Calu3 (cell line): ENCODE results near the gene TFB1M. TPM values are rescaled to one million over a fixed set of nuclear protein-coding genes. Genes with fewer than 3 reads are reported as not detected.
"Not testable (repeated sequence)": the region's sequence is repeated elsewhere in the genome, so short reads cannot be mapped to it uniquely, and the experiment has no call there.

Experiments
- Bru-seq: library from RNA; stranded (reverse); fragments of 400-500 nt; gene quantifications from one replicate; lab custom pipeline; 2021; lab: Mats Ljungman, UMichigan
- BruChase-seq, 2 experiments: library from RNA; stranded (reverse); fragments of 400-500 nt; gene quantifications; one replicate each; lab custom pipeline; 2021; lab: Mats Ljungman, UMichigan
- BruUV-seq: library from RNA; stranded (reverse); fragments of 400-500 nt; replicated peaks from 2 replicates; lab custom pipeline; 2021; lab: Mats Ljungman, UMichigan
- CTCF ChIA-PET: fragments of 300-600 bp; sonication (Branson Sonifier 250); formaldehyde crosslinking; loops from one replicate; lab custom pipeline; 2022; ENCODE audit warnings: antibody characterized with exemption; lab: Charles Lee
- DNase-seq: peaks from one replicate; pipeline ENCODE4 v3.0.0; 2022
- H3K27ac Mint-ChIP-seq: one replicate; pipeline ENCODE4 v1.8.0; 2022; ENCODE audit warnings: mixed read lengths; ENCODE audit not compliant: unreplicated experiment
- H3K27me3 Mint-ChIP-seq: one replicate; pipeline ENCODE4 v1.8.0; 2022; ENCODE audit warnings: mixed read lengths; ENCODE audit not compliant: unreplicated experiment
- H3K36me3 Mint-ChIP-seq: one replicate; pipeline ENCODE4 v1.8.0; 2022; ENCODE audit warnings: mild to moderate bottlenecking, moderate library complexity, mixed read lengths; ENCODE audit not compliant: insufficient read depth, unreplicated experiment
- H3K4me1 Mint-ChIP-seq: one replicate; pipeline ENCODE4 v1.8.0; 2022; ENCODE audit warnings: mild to moderate bottlenecking, low read depth, mixed read lengths; ENCODE audit not compliant: unreplicated experiment
- H3K4me3 Mint-ChIP-seq: one replicate; pipeline ENCODE4 v1.8.0; 2022; ENCODE audit warnings: mild to moderate bottlenecking, low read depth, moderate library complexity, mixed read lengths; ENCODE audit not compliant: unreplicated experiment
- H3K9me3 Mint-ChIP-seq: one replicate; pipeline ENCODE4 v1.8.0; 2022; ENCODE audit warnings: low read depth, mixed read lengths; ENCODE audit not compliant: unreplicated experiment
- CTCF ChIP-seq: fragments of 200-600 bp; IDR thresholded peaks from one replicate; pipeline ENCODE4 v1.8.0; 2022; ENCODE audit warnings: antibody characterized with exemption; ENCODE audit not compliant: unreplicated experiment
- intact Hi-C: fragments of 100-400 bp; cut with micrococcal nuclease; formaldehyde crosslinking; loops from one replicate; pipeline ENCODE4 v1.10.0; 2022; ENCODE audit not compliant: unreplicated experiment
- long read RNA-seq: library from polyadenylated mRNA; stranded (forward); transcript quantifications from one replicate; pipeline ENCODE4 v2.0.0, GENCODE V29; 2022
- total RNA-seq: library from RNA; stranded (reverse); gene quantifications from 2 replicates; pipeline ENCODE4 v1.2.3, GENCODE V29; 2022

The TFB1M gene
- total RNA-seq (24.9 and 27.4 TPM in 2 replicates), Bru-seq, nascent RNA (percentile 74 among the genes with signal in this experiment), BruChase-seq, experiment 1, labeled RNA remaining after a 6-hour chase (percentile 54 among the genes with signal in this experiment), BruChase-seq, experiment 2, labeled RNA remaining after a 2-hour chase (percentile 64 among the genes with signal in this experiment)
- long read RNA-seq, transcript TFB1M-201 (7 exons, 1,424 nt), result major isoform, 11 of 14 reads
- long read RNA-seq, partial matches to known transcripts, result 0 of 14 reads
- long read RNA-seq, other reads (novel, unspliced or antisense), result 3 of 14 reads

GRCh38 chr6:155314092-155314772 is at the start of gene TFB1M:
TSS of gene TFB1M (minus strand) at chr6:155314484. CDS start at chr6:155314428, 56 bp downstream.
- Mint-ChIP-seq H3K27ac (peak within 1 kb of the TSS; percentile 71), H3K36me3 (peaks cover 24% of the 10 kb centered on the region), H3K9me3 (peaks cover 1% of the 10 kb centered on the region), H3K4me3 (peak within 1 kb of the TSS; percentile 90), H3K27me3 (no peaks in the 10 kb centered on the region), H3K4me1 (peaks cover 3% of the 10 kb centered on the region)
- intact Hi-C loops, result no loop called here
- peak; percentile 95 for DNase-seq
- TSS peak; percentile 62 for BruUV-seq
- CTCF ChIA-PET, result interaction anchor here (0.6 kb wide), 3 partner anchors 241 to 1356 kb away, joined by 3 to 4 read pairs (median 3); no protein-coding TSS in a partner anchor
- TF ChIP-seq CTCF, result no peak

DNA sequence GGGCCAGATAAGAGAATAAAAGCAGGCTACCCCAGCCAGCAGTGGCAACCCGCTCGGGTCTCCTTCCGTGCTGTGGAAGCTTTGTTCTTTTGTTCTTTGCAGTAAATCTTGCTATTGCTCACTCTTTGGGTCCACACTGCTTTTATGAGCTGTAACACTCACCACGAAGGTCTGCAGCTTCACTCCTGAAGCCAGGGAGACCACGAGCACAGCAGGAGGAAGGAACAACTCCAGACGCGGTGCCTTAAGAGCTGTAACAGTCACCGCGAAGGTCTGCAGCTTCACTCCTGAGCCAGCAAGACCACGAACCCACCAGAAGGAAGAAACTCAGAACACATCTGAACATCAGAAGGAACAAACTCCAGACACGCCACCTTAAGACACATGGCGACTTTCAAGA is 49.7 kb upstream of the TFB1M start:
- H3K4me3 Mint-ChIP-seq, H3K27ac Mint-ChIP-seq, intact Hi-C loops, DNase-seq, H3K27me3 Mint-ChIP-seq, CTCF ChIA-PET, H3K4me1 Mint-ChIP-seq, H3K9me3 Mint-ChIP-seq, H3K36me3 Mint-ChIP-seq, BruUV-seq: not testable (repeated sequence)

DNA sequence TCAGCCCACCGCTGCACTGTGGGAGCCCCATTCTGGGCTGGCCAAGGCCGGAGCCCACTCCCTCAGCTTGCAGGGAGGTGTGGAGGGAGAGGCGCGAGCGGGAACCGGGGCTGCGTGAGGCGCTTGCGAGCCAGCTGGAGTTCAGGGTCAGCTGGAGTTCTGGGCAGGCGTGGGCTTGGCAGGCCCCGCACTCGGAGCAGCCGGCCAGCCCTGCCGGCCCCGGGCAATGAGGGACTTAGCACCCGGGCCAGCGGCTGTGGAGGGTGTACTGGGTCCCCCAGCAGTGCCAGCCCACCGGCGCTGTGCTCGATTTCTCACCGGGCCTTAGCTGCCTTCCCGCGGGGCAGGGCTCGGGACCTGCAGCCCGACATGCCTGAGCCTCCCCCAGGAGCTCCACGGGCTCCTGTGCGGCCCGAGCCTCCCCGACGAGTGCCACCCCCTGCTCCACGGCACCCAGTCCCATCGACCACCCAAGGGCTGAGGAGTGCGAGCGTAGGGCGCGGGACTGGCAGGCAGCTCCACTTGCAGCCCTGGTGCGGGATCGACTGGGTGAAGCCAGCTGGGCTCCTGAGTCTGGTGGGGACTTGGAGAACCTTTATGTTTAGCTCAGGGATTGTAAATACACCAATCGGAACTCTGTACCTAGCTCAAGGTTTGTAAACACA is 48.8 kb upstream of the TFB1M start:
- intact Hi-C loops, H3K27ac Mint-ChIP-seq, H3K27me3 Mint-ChIP-seq, H3K4me1 Mint-ChIP-seq, BruUV-seq, DNase-seq, H3K36me3 Mint-ChIP-seq, H3K9me3 Mint-ChIP-seq, CTCF ChIA-PET, H3K4me3 Mint-ChIP-seq: not testable (repeated sequence)

DNA sequence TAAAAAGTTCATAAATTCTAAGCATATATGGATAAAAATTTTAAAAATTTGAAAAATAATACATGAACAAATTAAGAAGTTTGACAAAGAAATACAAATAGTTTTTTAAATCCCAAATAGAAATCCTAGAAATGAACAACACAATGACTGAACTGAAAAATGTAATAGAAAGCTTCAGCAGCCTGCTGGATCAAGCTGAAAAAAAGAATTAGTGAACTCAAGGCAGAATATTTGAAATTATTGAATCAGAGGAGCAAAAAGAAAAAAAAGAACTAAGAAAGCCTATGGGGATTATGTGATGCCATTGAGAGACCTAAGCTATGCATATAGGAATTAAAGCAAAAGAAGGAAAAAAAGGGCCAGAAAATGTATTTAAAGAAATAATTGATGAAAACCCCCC is 39.9 kb upstream of the TFB1M start:
- no peak for TF ChIP-seq CTCF
- CTCF ChIA-PET, result no interaction called here

GRCh38 chr6:155352811-155353210 is 38.5 kb upstream of the TFB1M start:
- Mint-ChIP-seq H3K4me1 (no peaks in the 10 kb centered on the region), H3K36me3 (no peaks in the 10 kb centered on the region), H3K9me3 (peaks cover 3% of the 10 kb centered on the region), H3K27ac (no peak overlapping the region), H3K4me3 (no peak overlapping the region), H3K27me3 (no peaks in the 10 kb centered on the region)
- no peak for TF ChIP-seq CTCF
- intact Hi-C loops, result no loop called here
- no TSS peak for BruUV-seq
- DNase-seq, result no peak
- CTCF ChIA-PET, result no interaction called here

More for the DNA sequence above, 39.9 kb upstream of the TFB1M start:
- no peaks in the 10 kb centered on the region for H3K4me1 Mint-ChIP-seq
- DNase-seq, result no peak
- no peaks in the 10 kb centered on the region for H3K27me3 Mint-ChIP-seq
- no TSS peak for BruUV-seq
- peaks cover 4% of the 10 kb centered on the region for H3K9me3 Mint-ChIP-seq
- H3K4me3 Mint-ChIP-seq, result no peak overlapping the region
- intact Hi-C loops, result no loop called here
- H3K36me3 Mint-ChIP-seq, result no peaks in the 10 kb centered on the region
- H3K27ac Mint-ChIP-seq, result no peak overlapping the region
